Liver (tissue), 3 donors: ENCODE data around the gene POTEG.
"Not testable (repeated sequence)": the region's sequence is repeated elsewhere in the genome, so short reads cannot be mapped to it uniquely, and the experiment has no call there.

Source experiments
- CTCF ChIP-seq: fragments of 150-350 bp; IDR thresholded peaks from 2 replicates; pipeline ENCODE4 v1.5.1; 2017; ENCODE audit warnings: improper control_type of control experiment, low read depth, low read length; ENCODE audit not compliant: missing input control
- GABPA ChIP-seq, 2 donors: IDR thresholded peaks in 1 of 2; conservative IDR thresholded peaks in 1 of 2; 2 replicates each; pipeline ENCODE4 v1.6.1; 2016; ENCODE audit warnings: antibody characterized with exemption in 2 of 2, mild to moderate bottlenecking in 1 of 2, moderate library complexity in 1 of 2
- REST ChIP-seq: IDR thresholded peaks from 2 replicates; pipeline ENCODE4 v1.6.1; 2016; ENCODE audit warnings: antibody characterized with exemption, mild to moderate bottlenecking
- SP1 ChIP-seq: IDR thresholded peaks from 2 replicates; pipeline ENCODE4 v1.6.1; 2018; ENCODE audit warnings: antibody characterized with exemption, mild to moderate bottlenecking
- donor health status: healthy.
- donor health status: healthy.

- not testable (repeated sequence) for TF ChIP-seq REST; SP1; GABPA (IDR thresholded peaks at IDR 0.05 in 1 of 2, conservative IDR thresholded peaks at IDR 0.05 in 1 of 2); CTCF
Measured at GRCh38 chr14:19380137-19380536, 54.0 kb downstream of the POTEG start.
